GM12872 (cell line): ENCODE measurements around the gene PRSS27.

Source experiments
- CTCF ChIP-seq: IDR thresholded peaks from 3 replicates; pipeline ENCODE4 v1.5.1; 2011; ENCODE audit warnings: low read depth, mild to moderate bottlenecking, low read length, moderate library complexity; ENCODE audit not compliant: insufficient read depth

PRSS27 gene

DNA sequence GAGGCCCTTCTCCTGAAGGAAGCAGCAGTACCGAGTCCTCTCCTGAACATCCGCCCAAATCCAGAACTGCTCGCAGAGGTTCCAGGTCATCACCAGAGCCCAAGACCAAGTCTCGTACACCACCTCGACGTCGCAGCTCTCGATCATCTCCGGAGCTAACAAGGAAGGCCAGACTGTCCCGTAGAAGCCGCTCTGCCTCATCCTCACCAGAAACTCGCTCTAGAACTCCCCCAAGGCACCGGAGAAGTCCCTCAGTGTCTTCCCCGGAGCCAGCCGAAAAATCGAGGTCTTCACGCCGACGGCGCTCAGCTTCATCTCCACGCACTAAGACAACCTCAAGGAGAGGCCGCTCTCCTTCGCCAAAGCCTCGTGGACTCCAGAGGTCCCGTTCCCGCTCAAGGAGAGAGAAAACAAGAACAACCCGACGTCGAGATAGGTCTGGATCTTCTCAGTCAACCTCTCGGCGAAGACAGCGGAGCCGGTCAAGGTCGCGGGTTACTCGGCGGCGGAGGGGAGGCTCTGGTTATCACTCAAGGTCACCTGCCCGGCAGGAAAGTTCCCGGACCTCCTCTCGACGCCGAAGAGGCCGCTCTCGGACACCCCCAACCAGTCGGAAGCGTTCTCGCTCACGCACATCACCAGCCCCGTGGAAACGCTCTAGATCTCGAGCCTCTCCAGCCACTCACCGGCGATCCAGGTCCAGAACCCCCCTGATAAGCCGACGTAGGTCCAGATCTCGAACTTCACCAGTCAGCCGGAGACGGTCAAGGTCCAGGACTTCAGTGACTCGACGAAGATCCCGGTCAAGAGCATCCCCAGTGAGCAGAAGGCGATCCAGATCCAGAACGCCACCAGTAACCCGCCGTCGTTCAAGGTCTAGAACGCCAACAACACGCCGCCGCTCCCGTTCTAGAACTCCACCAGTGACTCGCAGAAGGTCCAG is 45.7 kb upstream of the PRSS27 start:
- no peak for TF ChIP-seq CTCF

DNA sequence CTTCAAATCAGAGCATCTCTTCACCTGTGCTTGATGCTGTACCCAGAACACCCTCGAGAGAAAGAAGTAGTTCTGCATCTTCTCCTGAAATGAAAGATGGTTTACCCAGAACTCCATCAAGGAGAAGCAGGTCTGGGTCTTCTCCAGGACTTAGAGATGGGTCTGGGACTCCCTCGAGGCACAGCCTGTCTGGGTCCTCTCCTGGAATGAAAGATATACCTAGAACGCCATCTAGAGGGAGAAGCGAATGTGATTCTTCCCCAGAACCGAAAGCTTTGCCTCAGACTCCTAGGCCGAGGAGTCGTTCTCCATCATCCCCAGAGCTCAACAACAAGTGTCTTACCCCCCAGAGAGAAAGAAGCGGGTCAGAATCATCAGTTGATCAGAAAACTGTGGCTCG is 44.7 kb upstream of the PRSS27 start:
- TF ChIP-seq CTCF, result no peak

DNA sequence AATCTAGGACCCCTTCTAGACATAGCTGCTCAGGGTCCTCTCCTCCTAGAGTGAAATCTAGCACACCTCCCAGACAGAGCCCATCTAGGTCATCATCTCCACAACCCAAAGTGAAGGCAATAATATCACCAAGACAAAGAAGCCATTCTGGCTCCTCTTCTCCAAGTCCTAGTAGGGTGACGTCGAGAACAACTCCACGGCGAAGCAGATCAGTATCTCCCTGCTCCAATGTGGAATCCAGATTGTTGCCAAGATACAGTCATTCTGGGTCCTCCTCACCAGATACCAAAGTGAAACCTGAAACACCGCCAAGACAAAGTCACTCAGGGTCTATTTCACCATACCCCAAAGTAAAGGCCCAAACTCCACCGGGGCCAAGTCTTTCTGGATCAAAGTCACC is 43.1 kb upstream of the PRSS27 start:
- TF ChIP-seq CTCF, result no peak

DNA sequence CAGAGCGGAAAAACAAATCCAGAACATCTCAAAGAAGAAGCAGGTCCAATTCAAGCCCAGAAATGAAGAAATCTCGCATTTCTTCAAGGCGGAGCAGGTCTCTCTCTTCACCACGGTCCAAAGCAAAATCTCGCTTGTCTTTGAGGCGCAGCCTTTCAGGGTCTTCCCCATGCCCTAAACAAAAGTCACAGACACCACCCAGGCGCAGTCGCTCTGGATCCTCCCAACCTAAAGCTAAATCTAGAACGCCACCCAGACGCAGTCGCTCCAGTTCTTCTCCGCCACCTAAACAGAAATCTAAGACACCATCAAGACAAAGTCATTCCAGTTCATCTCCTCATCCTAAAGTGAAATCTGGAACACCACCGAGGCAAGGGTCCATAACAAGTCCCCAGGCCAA is 42.7 kb upstream of the PRSS27 start:
- no peak for TF ChIP-seq CTCF

DNA sequence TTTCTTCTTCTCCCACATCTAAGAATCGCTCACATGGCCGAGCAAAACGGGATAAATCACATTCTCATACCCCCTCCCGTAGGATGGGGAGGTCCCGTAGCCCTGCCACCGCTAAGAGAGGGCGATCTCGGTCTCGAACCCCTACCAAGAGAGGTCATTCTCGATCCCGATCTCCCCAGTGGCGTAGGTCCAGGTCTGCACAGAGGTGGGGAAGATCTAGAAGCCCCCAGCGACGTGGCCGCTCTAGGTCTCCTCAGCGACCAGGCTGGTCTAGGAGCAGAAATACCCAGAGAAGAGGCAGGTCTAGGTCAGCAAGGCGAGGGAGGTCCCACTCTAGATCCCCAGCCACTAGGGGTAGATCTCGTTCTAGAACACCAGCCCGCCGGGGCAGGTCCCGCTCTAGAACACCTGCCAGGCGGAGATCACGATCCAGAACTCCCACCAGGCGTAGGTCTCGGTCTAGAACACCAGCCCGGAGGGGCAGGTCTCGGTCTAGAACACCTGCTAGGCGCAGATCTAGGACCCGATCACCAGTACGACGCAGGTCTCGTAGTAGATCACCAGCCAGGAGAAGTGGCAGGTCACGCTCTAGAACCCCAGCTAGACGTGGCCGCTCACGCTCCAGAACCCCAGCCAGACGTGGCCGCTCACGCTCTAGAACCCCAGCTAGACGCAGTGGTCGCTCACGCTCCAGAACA is 42.0 kb upstream of the PRSS27 start:
- no peak for TF ChIP-seq CTCF

GRCh38 chr16:2761472-2761871 is 41.4 kb upstream of the PRSS27 start:
- no peak for TF ChIP-seq CTCF

- TF ChIP-seq CTCF, result no peak
Measured at GRCh38 chr16:2757344-2757743, 37.3 kb upstream of the PRSS27 start.
